Esophagus muscularis mucosa (tissue), 4 donors: ENCODE measurements around the gene STPG2. TPM values are rescaled to one million over a fixed set of nuclear protein-coding genes. Genes with fewer than 3 reads are reported as not detected.

ENCODE experiments used
- DNase-seq: peaks from one replicate; pipeline ENCODE4 v3.0.0-alpha.2; 2017; ENCODE audit errors: extremely low spot score
- H3K27ac ChIP-seq, 4 donors: fragments of 200-600 bp; sonication (generic); replicated peaks in 1 of 4; 1 replicate in 3 of 4; 2 replicates in 1 of 4; pipeline ENCODE4 v1.5.1; 2016 to 2019; ENCODE audit warnings: mild to moderate bottlenecking in 1 of 4
- H3K27me3 ChIP-seq, 4 donors: fragments of 200-600 bp; sonication (generic); one replicate each; pipeline versions ENCODE4 v1.5.1 to v1.6.0; 2016 to 2019
- H3K36me3 ChIP-seq, 4 donors: fragments of 200-600 bp; sonication (generic); one replicate each; pipeline ENCODE4 v1.5.1; 2016 to 2019
- H3K4me1 ChIP-seq, 4 donors: fragments of 200-600 bp; sonication (generic); one replicate each; pipeline ENCODE4 v1.5.1; 2016 to 2019
- H3K4me3 ChIP-seq, 4 donors: fragments of 200-600 bp; sonication (generic); 1 replicate in 2 of 4; 2 replicates in 2 of 4; pipeline ENCODE4 v1.5.1; 2016 to 2019; ENCODE audit warnings: mild to moderate bottlenecking in 4 of 4, moderate library complexity in 1 of 4
- H3K9me3 ChIP-seq, 4 donors: fragments of 200-600 bp; sonication (generic); 1 replicate in 3 of 4; 2 replicates in 1 of 4; pipeline ENCODE4 v1.5.1; 2016 to 2019
- CTCF ChIP-seq, 3 experiments: fragments of 200-600 bp in 2 of 3; fragments of 450-650 bp in 1 of 3; sonication (generic) in 2 of 3; IDR thresholded peaks; one replicate each; pipeline ENCODE4 v1.5.1; 2017 to 2019; ENCODE audit warnings: antibody characterized with exemption in 3 of 3, mild to moderate bottlenecking in 2 of 3, moderate library complexity in 1 of 3
- EP300 ChIP-seq: sonication (generic); formaldehyde crosslinking; IDR thresholded peaks from one replicate; pipeline ENCODE4 v1.6.1; 2017; ENCODE audit warnings: antibody characterized with exemption
- POLR2A ChIP-seq: fragments of 450-650 bp; IDR thresholded peaks from one replicate; pipeline ENCODE4 v1.6.1; 2017; ENCODE audit warnings: antibody characterized with exemption, moderate library complexity, mild to moderate bottlenecking, low read depth
- POLR2AphosphoS5 ChIP-seq, 2 donors: sonication (generic); formaldehyde crosslinking; IDR thresholded peaks; one replicate each; pipeline ENCODE4 v1.6.1; 2017; ENCODE audit warnings: antibody characterized with exemption in 2 of 2
- WGBS: methylation state at CpG from one replicate; pipeline ENCODE4 v1.1.5; 2018; 5-methylcytosine and 5-hydroxymethylcytosine counted together
- intact Hi-C: fragments of 100-400 bp; cut with DNase I; formaldehyde crosslinking; loops from one replicate; pipeline ENCODE4 v1.15.1; 2023
- total RNA-seq, 4 donors: library from RNA; depleted of rRNA; stranded (reverse); fragments of >200 nt; gene quantifications; one replicate each; pipeline versions ENCODE4 v1.1.0 to v1.2.1, GENCODE V29; 2016

Gene STPG2
- total RNA-seq, 4 donors from 2014 or later, result 0.17 to 0.26 TPM; not detected in 2

GRCh38 chr4:97761445-97762114, 381.7 kb downstream of the STPG2 start:
- no peak for DNase-seq
- Histone ChIP-seq H3K9me3 (no peaks in the 10 kb centered on the region), H3K36me3 (no peaks in the 10 kb centered on the region), H3K4me3 (no peak overlapping the region), H3K4me1 (no peaks in the 10 kb centered on the region), H3K27me3 (no peaks in the 10 kb centered on the region), H3K27ac (no peak overlapping the region)
- 61% methylated on average over 2 of the region's 2 CpGs for WGBS
- TF ChIP-seq POLR2A, result no peak
- TF ChIP-seq EP300, result no peak
- no peak for TF ChIP-seq POLR2AphosphoS5 (IDR thresholded peaks at IDR 0.05)
- TF ChIP-seq CTCF (IDR thresholded peaks at IDR 0.05), result no peak
- intact Hi-C loops, result no loop called here

- no peaks in the 10 kb centered on the region for H3K36me3 ChIP-seq
- H3K27ac ChIP-seq, result no peak overlapping the region
- no peaks in the 10 kb centered on the region for H3K9me3 ChIP-seq
- intact Hi-C loops, result no loop called here
- no peaks in the 10 kb centered on the region for H3K4me1 ChIP-seq
- H3K4me3 ChIP-seq, result no peak overlapping the region
- no peaks in the 10 kb centered on the region for H3K27me3 ChIP-seq
- WGBS, result 92% methylated on average over 2 of the region's 2 CpGs
- no peak for DNase-seq
- TF ChIP-seq POLR2AphosphoS5 (IDR thresholded peaks at IDR 0.05), result no peak
- TF ChIP-seq POLR2A, result no peak
- no peak for TF ChIP-seq CTCF (IDR thresholded peaks at IDR 0.05)
Observed at GRCh38 chr4:97759785-97760184, 383.5 kb downstream of the STPG2 start.

- H3K27me3 ChIP-seq, result no peaks in the 10 kb centered on the region
- intact Hi-C loops, result no loop called here
- 71% methylated on average over 1 of the region's 1 CpG for whole genome bisulfite sequencing
- no peaks in the 10 kb centered on the region for H3K36me3 ChIP-seq
- TF ChIP-seq EP300 (no peak), CTCF (IDR thresholded peaks at IDR 0.05) (no peak), POLR2A (no peak), POLR2AphosphoS5 (IDR thresholded peaks at IDR 0.05) (no peak)
- no peaks in the 10 kb centered on the region for H3K4me1 ChIP-seq
- H3K27ac ChIP-seq, result no peak overlapping the region
- DNase-seq, result no peak
- no peaks in the 10 kb centered on the region for H3K9me3 ChIP-seq
- H3K4me3 ChIP-seq, result no peak overlapping the region
Observed at GRCh38 chr4:97752599-97752998, 390.7 kb downstream of the STPG2 start.

- intact Hi-C loops, result no loop called here
- no peaks in the 10 kb centered on the region for H3K9me3 ChIP-seq
- no peak overlapping the region for H3K27ac ChIP-seq
- TF ChIP-seq CTCF (IDR thresholded peaks at IDR 0.05) (no peak), POLR2AphosphoS5 (IDR thresholded peaks at IDR 0.05) (no peak), POLR2A (no peak), EP300 (no peak)
- H3K4me3 ChIP-seq, result no peak overlapping the region
- H3K27me3 ChIP-seq, result no peaks in the 10 kb centered on the region
- WGBS, result 52% methylated on average over 3 of the region's 3 CpGs
- no peaks in the 10 kb centered on the region for H3K4me1 ChIP-seq
- no peaks in the 10 kb centered on the region for H3K36me3 ChIP-seq
- no peak for DNase-seq
Observed at GRCh38 chr4:97747945-97748344, 395.3 kb downstream of the STPG2 start.
